ENCODE results near the gene THRB.

- no peak for TF ChIP-seq CTCFL (IDR thresholded peaks at IDR 0.05; ENCODE audit: borderline replicate concordance, insufficient read depth, low read depth, low read length, poor library complexity, severe bottlenecking)
- no peak for TF ChIP-seq SREBF2 (CRISPR knock-in tag; IDR thresholded peaks at IDR 0.05)
- TF ChIP-seq RAD21 (CRISPR knock-in tag; conservative IDR thresholded peaks at IDR 0.05 in 1 of 2, IDR thresholded peaks at IDR 0.05 in 1 of 2), result no peak
- TF ChIP-seq CTCF (IDR thresholded peaks at IDR 0.05 in 2 of 3, conservative IDR thresholded peaks at IDR 0.05 in 1 of 3; ENCODE audit: insufficient read depth in 2 of 3, low read depth in 1 of 3, low read length in 3 of 3), result no peak
- TF ChIP-seq JUND (IDR thresholded peaks at IDR 0.05; ENCODE audit: borderline replicate concordance, low read depth, low read length), result no peak
- TF ChIP-seq JUND (tag; IDR thresholded peaks at IDR 0.05; ENCODE audit: borderline replicate concordance, low read depth, low read length), result no peak
- no peak for TF ChIP-seq ZNF57 (CRISPR knock-in tag; IDR thresholded peaks at IDR 0.05)
- TF ChIP-seq ELF1 (tag; IDR thresholded peaks at IDR 0.05), result no peak
- no peak for TF ChIP-seq SP1 (CRISPR knock-in tag; IDR thresholded peaks at IDR 0.05)
- no peak for TF ChIP-seq SETDB1 (IDR thresholded peaks at IDR 0.05; ENCODE audit: low read length)
- TF ChIP-seq, protein P1, sequence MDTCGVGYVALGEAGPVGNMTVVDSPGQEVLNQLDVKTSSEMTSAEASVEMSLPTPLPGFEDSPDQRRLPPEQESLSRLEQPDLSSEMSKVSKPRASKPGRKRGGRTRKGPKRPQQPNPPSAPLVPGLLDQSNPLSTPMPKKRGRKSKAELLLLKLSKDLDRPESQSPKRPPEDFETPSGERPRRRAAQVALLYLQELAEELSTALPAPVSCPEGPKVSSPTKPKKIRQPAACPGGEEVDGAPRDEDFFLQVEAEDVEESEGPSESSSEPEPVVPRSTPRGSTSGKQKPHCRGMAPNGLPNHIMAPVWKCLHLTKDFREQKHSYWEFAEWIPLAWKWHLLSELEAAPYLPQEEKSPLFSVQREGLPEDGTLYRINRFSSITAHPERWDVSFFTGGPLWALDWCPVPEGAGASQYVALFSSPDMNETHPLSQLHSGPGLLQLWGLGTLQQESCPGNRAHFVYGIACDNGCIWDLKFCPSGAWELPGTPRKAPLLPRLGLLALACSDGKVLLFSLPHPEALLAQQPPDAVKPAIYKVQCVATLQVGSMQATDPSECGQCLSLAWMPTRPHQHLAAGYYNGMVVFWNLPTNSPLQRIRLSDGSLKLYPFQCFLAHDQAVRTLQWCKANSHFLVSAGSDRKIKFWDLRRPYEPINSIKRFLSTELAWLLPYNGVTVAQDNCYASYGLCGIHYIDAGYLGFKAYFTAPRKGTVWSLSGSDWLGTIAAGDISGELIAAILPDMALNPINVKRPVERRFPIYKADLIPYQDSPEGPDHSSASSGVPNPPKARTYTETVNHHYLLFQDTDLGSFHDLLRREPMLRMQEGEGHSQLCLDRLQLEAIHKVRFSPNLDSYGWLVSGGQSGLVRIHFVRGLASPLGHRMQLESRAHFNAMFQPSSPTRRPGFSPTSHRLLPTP (IDR thresholded peaks at IDR 0.05; ENCODE audit: borderline replicate concordance, extremely low read depth, insufficient read length), result no peak
- no peak for TF ChIP-seq STAT6 (CRISPR knock-in tag; IDR thresholded peaks at IDR 0.05)
Measured at GRCh38 chr3:24475925-24476324, 18.7 kb downstream of the THRB start.

Data from K562 (cell line).